Amniotic stem cell (primary cell): Measurements from ENCODE around the gene FGF14.

ENCODE experiments used
- DNase-seq: peaks from one replicate; lab custom pipeline; 2025; lab: John Stamatoyannopoulos, UW

The FGF14 gene

DNA sequence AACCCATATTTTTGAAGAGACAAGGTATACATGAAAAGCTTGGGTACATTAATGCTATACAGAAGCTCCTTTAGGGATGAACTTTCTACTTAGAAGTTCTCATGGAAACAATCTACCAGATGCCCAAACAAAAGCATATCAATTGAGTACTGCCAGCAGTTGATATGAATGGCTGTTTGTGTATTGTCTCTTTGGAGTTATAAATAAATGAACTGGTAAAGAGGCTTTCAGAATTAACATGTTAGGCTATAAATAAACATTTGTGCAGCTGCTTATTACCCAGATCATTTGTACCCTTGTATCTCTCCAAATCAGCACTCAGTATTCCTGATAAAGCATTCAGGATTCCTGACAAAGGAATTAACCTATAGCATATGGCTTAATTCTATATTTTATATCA, 418.9 kb downstream of the FGF14 start:
- DNase-seq = no peak

- DNase-seq = no peak
Observed at GRCh38 chr13:101979825-101980224, 422.0 kb downstream of the FGF14 start.

GRCh38 chr13:101978552-101979315, 423.1 kb downstream of the FGF14 start:
- DNase-seq = no peak

DNA sequence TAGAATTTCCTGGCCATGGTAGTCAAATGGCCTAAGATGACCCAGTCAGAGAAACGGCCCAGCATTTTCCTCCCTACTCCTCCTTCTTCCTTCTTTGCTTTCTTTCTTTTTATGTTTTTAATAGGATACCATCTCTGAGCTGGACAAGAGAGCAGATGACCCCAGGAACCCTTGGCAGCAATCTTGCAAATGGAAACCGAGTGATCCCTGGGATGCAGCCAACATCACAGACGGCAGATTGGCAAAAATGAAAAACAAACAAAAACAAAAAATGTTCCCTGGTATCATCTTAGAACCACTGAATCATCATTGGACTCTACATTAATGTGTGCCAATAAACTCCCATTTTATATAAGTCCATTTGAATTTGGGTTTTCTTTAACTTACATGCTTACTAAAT, 424.4 kb downstream of the FGF14 start:
- no peak for DNase-seq

DNA sequence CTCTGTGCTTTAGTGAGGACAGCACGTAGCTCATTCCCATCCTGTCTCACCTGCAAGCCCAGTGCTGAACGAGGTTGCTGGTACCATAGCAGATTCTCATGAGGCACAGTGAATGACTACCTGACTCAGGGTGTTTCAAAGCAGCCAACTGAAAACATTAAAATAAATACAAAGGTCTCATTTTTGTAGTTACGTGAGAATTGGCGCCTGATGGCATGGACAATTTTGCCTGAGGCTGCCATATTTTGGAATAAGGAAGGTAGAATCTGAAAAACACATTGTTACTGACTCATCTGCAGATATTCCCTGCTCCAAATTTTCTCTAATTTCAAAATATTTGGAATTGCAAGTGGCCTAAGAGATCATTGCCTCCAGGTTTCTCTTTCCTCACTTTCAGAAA, 429.7 kb downstream of the FGF14 start:
- DNase-seq = no peak

DNA sequence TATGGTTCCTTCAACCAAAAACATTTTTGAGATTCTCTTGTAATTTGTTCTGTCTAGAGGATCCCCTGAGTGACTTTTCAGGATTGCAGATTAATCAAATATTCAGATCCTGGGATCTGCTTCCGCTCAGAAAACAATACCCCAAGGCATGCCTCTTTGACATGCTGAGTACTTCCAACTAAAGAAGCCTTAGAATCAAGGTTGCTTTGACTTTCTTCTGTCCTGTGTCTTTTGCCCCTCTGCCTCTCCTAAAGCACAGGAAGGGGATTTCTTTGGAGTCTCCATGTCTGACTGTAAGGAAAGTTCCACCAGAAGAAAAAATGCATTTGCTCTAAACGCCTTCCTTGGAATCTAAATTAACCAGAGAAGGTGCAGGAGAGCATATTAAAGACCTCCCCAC, 431.5 kb downstream of the FGF14 start:
- no peak for DNase-seq

DNA sequence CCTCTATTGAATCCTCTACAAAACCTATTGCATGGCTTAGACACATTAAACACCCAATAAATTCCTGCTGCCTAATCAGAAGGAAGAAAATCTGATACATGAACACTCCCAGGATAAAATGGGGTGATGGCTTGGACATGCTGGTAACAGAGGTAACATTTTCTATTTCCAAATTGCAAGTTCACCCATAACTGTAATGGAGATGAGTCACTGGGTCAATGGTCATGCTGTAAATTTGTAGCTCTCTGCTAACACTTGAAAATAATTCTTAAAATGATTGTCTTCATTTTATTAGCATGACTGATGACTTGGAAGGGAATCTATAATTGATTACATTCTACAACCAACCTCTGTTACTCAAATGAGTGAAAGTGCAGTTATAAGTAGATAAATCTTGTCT, 434.1 kb downstream of the FGF14 start:
- no peak for DNase-seq

- DNase-seq = no peak
Observed at GRCh38 chr13:101967216-101967615, 434.6 kb downstream of the FGF14 start.

DNA sequence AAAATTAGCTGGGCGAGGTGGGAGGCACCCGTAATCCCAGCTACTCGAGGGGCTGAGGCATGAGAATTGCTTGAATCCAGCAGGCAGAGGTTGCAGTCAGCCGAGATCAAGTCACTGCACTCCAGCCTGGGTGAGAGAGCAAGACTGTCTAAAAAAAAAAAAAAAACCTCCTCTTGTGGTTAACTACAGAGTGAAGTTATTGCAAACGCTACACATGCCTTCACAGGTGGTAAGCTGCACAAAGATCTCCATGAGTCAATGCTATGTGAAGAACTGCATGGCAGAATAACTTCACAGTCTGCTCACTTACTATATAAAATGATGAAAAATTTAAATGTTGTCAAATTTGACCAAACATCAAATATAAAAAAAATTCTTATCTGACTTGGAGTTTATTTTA, 436.8 kb downstream of the FGF14 start:
- no peak for DNase-seq

GRCh38 chr13:101959016-101959415, 442.8 kb downstream of the FGF14 start:
- DNase-seq = no peak

DNA sequence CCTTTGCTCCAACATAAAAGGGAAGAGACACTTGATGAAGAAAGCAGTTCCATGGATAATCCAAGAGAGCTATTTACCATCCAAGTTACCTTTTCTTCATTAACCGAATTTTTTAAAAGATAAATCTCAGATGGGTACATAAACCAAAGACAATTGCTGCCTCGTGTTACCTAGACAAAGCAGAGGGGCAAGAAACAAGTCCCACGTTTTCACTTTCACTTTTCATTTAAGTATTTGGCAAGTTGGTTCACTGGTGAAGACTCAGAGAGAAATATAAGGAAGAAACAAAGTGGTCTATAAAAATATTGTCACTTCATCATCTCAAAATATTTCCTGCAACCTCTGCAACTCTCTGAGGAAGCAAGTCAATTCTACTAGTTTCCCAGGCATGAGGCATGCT, 446.1 kb downstream of the FGF14 start:
- DNase-seq = no peak

GRCh38 chr13:101951114-101951513, 450.7 kb downstream of the FGF14 start:
- DNase-seq = no peak

GRCh38 chr13:101949681-101950080, 452.2 kb downstream of the FGF14 start:
- DNase-seq = no peak

- DNase-seq = no peak
Observed at GRCh38 chr13:101946401-101946800, 455.4 kb downstream of the FGF14 start.

- no peak for DNase-seq
Observed at GRCh38 chr13:101945435-101945834, 456.4 kb downstream of the FGF14 start.

GRCh38 chr13:101944521-101944920, 457.3 kb downstream of the FGF14 start:
- DNase-seq = no peak

GRCh38 chr13:101942535-101943157, 459.2 kb downstream of the FGF14 start:
- no peak for DNase-seq

- DNase-seq = no peak
Observed at GRCh38 chr13:101942038-101942437, 459.8 kb downstream of the FGF14 start.

GRCh38 chr13:101941095-101941783, 460.6 kb downstream of the FGF14 start:
- no peak for DNase-seq

DNA sequence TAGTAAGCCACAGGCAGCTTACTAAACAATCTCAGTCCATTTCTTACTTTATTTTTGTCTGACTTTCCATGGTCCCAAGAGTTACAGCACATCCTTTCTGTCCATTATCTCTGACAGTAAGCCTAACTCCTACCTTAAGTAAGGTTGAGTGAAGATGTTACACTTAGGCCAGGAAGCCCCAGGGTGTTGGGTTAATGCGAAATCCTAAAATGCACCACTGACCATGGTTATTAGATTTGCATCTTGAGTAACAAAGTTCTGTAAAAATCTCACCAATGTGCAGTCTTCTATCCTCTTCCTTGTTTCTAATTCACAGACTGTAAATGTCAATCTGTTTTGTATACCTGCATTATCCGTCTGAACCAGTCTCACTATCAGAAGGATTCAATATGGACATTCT, 462.5 kb downstream of the FGF14 start:
- no peak for DNase-seq

DNA sequence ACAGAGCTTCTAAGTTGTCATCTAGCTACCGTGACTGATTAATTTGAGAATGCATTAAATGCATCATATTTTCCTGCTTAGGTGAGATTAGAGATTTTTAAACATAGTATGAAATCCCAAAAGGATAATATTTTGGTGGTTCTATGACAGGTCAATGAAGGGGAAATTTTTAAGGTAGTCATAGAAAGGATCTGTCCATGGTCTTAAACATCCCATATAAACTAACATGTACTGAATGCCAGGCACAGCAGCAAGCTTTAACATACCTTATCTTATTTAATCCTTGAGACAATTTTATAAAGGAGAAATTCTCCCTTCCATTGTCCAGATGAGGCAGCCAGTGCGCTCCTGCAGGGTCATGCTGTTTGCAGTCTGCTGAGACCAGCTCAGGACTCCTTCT, 466.0 kb downstream of the FGF14 start:
- DNase-seq = no peak

GRCh38 chr13:101931186-101931585, 470.7 kb downstream of the FGF14 start:
- no peak for DNase-seq

- no peak for DNase-seq
Observed at GRCh38 chr13:101930331-101930730, 471.5 kb downstream of the FGF14 start.
